Endometrium (tissue), 2 donors: ENCODE results near the gene PICK1.
"Not testable (repeated sequence)": the region's sequence is repeated elsewhere in the genome, so short reads cannot be mapped to it uniquely, and the experiment has no call there.

Experiments
- FAIRE-seq: peaks from 2 replicates; lab custom pipeline; 2012; peaks lifted over from hg19 to GRCh38; lab: Jason Lieb, UNC
- donor health status: control.
- donor health status: control.

The PICK1 gene

DNA sequence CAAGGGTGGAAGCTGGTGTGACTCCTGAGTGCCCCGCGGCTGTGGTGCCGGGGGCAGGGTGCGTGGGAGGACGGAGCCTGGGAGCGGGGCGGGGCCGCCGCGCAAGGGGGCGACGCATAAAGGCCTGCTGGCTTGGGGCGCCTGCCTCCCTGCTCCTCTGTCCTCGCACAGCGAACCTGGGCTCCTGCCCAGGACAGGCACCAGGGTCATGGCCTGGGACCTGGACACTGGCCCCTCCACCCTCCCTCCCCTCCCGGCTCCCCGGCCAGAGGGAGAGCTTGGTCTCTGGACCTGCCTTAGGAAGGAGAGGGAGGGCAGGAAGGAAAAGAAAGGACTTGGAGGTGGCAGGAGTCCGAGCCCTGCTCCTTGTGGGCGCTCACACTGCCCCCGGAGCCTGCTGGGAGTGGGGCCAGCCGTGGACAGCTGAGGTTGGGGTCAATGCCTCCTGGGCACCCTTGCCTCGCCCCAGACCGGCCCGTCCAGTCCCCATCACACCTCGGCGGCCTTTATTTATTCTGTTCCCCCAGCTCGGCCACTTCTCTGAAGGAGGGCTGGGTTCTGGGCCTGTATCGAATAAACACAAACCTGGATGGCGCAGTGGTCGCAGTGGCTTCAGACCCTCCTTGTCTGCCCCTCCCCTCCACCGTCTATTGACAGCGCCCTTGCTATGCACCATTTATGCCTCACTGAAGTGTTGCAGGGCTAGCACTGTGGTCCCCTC lies 18.1 kb downstream of the PICK1 start:
- no peak for FAIRE-seq

DNA sequence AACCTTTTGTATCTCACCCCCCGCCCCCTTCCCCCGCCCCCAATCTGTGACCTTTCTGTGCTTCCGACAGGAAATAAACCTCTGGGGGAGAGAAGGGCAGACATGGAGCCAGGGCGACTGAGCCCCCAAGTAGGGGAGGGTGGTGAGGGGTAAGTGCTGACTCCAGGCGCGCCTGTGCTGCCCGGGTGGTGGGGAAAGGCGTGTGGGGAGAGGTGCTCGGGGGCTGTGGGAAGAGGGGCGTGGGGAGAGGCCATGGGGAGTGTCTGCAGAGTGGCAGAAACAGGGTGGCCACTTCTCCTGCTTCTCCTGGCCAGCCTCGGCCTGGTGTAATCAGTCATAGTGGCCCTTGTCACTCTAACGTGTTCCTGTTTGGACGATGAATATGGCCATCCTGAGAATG lies 18.8 kb downstream of the PICK1 start:
- FAIRE-seq: no peak

DNA sequence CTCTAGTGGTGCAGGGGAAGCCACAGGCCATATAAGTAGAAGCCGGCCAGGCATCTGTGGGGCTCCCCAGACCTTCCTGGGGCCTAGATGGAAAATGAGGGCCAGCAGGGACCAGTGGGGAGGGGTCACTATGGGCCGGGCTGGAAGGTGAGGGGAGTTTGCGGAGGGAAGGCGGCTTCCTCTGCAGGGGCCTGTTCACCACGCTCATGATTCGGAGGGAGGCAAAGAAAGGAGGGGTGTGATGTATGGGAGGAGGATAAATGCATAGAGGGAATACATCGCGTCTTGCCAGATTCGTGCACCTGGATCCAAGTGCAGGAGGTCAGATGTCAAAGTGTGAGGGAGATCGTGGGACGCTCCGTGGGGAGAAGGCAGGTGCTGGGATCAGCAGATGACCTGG lies 19.9 kb downstream of the PICK1 start:
- no peak for FAIRE-seq

DNA sequence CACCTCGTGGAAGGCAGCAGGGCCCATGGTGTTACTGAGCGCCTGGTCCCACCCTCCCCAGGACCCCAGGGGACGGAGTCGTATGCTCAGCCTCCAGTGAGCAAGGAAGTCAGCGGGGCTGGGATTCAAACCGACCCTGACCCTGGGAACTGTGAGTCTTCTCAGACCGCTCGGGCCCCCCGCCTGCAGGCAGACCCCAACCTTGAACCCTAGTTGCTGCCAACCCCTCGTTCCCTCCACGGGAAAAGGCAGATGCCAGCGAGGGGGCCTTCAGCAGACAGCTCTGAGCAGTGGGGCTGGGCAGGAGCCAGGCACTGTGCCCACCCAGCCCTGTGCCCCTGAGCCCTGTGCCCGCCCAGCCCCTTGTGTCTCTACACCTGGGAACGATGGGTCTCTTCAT lies 20.4 kb downstream of the PICK1 start:
- no peak for FAIRE-seq

DNA sequence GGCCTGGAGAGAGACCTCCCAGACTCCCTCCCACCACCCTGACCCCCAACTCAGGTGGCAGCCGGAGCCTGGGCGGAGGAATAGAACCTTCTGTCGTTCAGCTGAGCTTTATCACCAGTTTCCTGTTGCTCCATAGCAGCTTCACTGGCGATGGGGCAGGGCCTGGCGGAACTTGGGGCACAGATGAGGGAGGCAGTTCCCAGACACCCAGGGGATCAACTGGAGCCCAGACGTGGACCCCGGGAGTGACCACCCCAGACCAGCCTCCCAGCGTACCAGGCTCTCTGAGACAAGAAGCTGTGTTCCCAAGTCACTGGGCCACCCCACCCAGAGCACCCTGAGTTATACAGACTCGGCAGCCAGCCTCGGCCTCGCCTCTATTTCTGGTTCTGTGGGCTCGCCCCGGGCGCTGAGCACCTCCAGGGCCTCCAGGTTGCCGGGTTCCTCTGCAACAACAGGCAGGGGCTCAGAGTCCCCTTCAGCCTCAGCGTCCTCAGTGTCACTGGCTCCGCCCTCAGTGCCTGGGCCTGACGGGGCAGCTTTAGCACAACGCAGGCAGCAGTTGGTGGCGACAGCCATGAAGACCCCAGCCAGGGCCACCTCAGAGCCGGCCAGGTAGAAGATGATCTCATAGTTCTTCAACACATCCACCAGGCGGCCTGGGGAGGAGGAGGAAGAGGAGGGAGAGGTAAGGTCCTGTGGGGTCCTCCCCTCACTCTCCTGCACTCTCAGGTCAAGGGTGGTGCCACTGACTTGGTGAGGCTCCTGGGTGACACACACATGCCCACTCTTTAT lies 21.0 kb downstream of the PICK1 start:
- FAIRE-seq: no peak

DNA sequence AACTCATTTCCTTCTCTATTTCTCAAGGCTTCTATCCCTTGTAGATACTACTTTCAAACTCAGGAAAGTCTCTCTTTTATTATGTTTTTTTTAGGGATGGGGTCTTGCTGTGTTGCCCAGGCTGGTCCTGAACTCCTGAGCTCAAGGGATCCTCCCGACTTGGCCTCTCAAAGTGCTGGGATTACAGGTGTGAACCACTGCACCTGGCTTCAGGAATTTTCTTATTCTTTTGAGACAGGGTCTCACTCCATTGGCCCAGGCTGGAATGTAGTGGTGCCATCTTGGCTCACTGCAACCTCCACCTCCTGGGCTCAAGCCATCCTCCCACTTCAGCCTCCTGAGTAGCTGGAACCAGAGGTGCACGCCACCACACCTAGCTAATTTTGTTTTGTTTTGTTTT lies 22.0 kb downstream of the PICK1 start:
- FAIRE-seq: not testable (repeated sequence)

DNA sequence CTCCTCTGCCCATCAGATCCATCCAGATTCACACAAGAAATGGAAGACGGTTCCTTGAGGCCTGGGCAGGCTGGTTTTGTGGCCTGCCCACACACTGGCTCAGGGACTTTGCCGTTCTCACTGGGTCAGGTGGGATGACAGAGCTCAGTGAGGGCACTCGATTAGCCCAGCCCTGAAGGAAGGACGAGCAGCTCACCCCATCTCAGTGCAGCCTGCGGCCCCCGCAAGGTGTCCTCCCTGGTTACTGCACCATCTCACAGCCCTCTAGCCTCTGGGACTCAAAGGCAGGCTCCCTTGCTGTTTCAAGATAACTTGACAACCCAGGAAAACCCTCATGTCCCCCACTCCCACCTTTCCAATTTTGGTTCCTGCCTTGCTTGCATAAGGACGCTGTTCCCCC lies 22.6 kb downstream of the PICK1 start:
- FAIRE-seq: no peak

DNA sequence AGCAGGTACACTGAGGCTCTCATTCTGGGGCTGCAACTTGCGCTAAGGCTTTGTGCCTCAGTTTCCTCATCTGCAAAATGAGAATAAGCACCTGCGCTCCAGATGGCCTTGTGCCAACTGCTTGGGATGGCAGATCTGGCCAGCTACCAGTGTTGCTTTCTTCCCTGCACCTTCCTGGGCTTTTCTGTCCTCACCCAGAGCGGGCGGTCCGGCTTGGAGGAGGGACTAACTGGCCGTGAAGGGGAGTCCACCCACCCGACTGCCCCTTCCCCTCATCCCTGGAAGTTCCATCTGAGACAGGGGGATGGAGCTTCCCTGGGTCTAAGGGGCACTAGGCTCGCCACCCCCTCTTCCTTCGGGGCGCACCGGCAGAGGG lies 23.3 kb downstream of the PICK1 start:
- FAIRE-seq: no peak

DNA sequence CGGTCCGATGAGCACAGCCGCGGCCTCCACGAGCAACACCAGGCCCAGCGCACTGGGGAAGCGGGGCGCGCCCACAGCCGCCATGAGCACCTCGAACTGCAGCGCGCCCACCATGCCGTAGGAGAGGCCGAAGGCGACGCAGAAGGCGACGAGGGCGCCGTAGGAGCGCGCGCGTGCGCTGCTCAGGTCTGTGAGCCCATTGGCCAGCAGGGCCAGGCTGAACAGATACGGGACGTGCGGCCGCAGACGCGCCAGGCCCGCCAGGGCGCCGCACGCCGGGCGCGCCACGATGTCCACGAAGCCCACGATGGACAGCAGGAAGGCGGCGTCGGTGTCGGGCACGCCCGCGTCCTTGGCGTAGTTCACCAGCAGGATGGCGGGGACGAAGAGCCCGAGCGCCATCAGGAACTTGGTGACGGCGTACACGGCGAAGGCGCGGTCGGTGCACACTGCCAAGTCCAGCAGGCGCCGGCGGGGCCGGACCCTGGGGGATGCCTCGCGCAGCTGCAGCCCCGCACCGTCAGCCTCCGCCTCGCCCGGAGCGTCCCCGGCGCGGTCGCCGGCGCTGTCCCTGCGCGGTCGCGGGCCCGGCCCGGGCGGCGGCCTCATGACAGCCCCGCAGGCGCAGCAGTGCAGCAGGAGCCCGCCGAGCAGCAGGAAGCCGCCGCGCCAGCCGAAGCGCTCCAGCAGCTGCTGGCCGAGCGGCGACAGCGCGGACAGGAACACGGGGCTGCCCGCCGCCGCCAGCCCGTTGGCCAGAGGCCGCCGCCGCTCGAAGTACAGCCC lies 23.8 kb downstream of the PICK1 start:
- FAIRE-seq: no peak

DNA sequence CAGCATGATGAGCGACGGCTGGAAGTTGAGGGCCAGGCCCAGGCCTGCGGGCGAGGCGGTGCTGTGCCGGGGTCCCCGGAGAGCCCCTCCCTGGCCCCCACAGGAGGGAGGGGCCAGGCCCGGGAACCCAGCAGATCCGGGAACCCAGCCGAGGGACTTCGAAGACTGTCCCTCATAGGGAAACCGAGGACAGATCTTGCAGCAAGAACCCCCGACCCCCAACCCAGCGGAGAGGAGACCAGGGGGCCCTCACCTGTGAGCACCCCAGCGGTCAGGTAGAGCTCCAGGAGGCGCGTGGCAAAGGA lies 24.4 kb downstream of the PICK1 start:
- FAIRE-seq: no peak

DNA sequence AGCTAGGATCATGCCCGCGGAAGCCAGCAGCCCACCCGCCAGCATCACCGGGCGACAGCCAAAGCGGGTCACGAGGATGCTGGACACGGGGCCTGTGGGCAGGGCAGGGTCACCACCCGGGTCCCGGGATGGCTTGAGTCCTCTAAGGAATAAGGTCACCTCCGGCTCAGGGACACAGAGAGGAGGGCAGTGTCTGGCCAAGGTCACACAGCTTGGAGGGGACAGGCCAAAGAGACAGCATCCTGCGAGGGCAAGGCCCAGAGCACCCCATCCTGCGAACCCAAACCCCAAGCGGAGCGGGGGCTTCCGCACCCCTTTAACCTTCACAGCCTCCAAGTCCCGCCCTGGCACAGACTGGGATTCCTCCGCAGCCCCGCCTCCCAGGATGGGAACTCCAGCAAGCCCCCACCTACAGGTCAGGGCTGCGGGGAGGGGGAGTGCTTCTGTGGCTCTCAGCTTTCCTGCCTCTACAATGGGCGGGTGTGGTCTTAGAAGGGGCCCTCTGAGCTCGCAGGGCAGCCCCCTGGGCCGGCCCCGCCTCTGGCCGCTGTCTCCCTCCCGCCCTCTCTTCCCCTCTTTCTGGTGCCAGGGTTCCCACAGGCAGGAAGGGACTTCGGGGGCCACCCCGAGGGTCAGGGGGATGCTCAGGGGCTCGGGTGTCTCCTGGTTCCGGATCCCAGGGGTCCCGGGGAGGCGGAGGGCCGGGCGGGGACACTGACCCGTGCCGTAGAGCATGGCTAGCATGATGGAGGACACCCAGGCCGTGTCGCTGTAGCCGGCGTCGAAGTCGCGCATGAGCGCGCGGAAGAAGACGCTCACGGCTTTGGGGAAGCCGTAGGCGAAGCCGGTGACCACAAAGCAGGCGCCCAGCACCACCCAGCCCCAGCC lies 25.0 kb downstream of the PICK1 start:
- no peak for FAIRE-seq

DNA sequence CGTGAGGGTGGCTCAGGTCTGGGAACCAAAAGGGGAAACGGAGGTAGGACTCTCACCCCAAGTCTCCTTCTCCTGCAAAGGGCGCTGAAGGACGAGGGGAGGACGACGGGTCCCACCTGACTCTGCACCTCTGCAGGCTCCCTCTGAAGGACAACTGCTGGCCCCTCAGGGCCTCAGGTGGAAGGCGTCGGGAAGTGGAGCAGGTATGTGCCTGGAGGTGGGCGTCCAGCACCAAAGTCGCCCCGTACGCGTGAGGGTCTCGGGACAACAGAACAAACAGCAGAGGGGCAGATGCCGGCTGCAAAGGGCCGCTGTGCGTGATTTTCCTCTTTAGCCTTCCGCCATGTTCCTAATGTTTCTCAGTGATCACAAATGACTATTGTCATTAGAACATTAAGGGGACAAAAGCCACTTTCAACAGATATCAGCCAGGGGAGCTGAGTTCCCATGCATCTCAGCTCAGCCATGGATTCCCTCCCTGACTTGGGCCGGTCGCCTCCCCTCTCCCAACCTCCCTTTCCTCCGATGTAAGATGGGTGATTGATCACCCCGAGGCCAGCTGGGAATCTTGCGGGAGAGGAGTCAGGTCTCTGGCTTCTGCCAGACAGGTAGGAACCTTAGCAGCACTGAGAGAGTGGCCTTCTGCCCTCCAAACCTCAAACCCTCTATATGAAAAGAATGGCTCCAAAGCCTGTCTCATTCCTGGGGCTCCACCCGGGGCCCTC lies 25.9 kb downstream of the PICK1 start:
- FAIRE-seq: no peak

DNA sequence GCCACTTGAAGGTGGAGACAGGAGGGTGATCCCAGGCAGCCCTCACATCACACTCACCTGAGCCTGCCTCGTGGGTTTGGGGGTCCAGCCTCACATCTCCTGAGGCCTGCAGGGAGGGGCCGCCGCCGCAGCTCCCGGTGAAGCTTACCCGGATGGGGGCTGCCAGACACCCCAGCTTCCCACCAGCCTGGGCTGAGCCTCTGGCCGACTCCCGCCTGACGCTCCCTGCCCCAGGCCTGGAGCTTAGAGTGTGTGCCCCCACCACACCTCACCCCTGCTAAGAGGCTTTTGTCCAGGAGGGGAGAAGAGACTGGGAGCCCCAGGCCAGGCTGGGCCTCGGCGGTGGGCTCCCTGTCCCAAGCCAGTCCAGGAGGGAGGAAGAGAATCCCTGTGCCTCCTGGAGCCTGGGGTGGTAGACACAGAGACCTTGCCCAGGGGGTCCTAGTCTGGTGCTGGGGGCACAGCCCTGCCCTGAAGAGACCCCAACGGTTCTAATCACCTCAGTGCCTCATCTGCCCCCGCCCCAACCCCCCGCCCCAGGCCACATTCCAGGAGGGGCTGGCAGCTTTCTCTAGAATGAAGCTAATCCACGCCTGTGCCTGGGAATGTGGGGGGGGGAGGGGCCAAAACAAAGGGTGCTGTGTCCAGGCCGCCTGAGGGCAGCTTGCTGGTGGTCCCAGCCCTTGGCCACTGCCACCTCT lies 26.9 kb downstream of the PICK1 start, which contains the start of gene SLC16A8:
TSS of gene SLC16A8 (minus strand) at position 254 of the 701 bp plus-strand sequence. CDS start 1,311 bp downstream, outside the sequence.
- FAIRE-seq: no peak

DNA sequence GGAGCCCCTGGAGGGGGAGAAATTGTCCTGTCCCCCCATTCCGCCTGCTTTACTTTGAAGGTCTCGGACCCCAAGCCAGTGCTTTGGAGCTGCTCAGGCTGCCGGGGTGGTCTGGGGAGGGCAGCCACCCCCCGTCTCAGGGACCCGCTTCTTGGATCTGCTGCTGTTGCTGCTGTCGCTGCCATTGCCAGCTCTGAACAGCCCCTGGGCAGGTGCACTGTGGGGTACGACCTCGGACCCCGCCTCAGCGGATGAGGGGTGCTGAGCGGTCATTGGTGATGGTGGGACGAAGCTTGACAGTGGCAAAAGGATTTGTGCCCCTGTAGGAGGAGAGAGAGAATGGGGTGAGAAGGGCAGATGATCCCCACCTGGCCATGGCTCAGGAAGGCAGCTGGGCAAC lies 27.9 kb downstream of the PICK1 start:
- FAIRE-seq: no peak

DNA sequence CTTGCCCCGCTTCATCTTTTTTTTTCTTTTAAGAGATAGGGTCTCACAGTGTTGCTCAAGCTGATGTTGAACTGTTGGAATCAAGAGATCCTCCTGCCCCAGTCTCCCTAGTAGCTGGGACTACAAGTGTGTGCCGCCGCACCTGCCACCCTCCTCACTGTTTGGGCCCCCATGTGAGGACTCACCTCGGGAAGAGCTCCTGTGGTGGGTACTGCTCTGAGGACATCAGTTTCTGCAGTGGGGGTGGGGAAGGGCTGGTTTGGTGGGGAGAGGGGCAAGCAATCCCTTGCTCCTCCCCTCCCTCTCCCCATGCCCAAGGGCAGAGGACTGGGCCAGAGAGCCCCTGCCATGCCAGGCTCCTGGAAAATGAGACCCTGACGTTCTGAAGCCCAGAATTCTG lies 28.3 kb downstream of the PICK1 start:
- no peak for FAIRE-seq

DNA sequence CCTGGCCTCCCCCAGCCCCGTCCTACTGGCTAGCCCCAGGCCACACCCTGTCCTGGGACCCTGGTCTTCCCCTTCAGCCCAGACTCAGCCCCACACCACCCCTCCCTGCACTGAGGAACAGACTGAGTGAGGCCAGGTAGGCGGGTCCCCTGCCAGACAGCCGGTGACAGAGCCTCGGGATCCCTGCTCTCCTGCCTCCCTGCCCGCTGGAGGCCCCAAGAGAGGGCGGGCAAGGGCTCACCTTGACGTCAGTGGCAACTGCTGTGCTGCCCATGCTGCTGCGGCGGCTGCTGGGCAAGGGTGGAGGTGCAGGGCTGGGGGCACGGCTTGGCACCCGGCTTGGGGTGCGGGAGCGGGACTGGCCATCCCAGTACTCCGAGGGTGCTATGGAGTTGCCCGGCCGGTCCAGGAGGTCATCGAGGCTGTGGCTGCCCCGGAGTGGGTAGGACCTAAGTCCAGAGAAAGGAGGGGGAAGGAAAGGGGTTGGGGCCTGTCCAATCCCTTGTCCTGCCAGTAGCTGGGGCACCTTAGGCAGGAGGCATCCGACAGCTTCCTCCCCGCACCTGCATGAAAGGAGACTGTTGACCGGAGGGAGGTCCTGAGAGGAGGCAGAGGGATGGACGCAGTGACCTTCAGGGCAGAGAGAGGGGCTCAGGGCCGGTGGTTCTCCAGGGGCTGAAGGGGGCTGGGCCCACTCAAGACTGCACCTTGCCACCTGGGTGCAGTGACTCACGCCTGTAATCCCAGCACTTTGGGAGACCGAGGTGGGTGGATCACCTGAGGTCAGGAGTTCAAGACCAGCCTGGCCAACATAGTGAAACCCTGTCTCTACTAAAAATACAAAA lies 29.0 kb downstream of the PICK1 start:
- FAIRE-seq: no peak

DNA sequence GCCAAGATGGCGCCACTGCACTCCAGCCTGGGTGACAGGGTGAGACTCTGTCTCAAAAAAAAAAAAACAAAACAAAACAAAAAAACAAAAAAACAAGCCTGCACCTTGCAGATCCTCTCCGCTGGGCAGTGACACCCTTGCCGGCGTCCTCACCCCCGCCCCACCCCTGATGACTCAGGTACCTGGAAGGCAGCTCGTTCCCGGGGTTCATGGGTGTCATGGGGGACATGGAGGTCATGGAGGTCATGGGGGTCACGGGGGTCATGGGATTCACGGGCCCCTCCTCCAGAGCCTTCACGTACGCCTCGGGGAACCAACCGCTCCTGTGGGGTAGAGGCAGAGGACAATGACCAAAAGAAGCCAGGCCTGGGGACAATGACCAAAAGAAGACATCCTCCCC lies 29.7 kb downstream of the PICK1 start:
- no peak for FAIRE-seq

DNA sequence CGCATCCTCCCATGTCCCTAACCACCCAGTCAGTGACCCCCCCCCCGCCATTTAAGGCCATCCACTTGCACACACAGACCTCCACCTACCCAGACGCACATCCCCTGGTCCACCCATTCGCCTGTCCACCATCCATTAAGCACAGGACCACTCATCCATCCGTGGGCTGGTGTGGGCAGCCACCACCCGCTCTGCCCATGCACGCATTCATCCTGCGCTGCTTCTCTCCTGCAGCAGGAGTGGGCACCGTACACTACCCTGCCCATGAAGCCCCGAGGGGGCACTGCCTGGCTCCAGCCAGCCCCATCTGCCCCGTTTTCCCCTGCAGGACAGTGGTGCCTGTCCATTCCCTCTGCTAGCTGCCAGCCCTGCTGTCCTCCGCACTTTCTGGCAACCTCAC lies 30.7 kb downstream of the PICK1 start:
- no peak for FAIRE-seq

DNA sequence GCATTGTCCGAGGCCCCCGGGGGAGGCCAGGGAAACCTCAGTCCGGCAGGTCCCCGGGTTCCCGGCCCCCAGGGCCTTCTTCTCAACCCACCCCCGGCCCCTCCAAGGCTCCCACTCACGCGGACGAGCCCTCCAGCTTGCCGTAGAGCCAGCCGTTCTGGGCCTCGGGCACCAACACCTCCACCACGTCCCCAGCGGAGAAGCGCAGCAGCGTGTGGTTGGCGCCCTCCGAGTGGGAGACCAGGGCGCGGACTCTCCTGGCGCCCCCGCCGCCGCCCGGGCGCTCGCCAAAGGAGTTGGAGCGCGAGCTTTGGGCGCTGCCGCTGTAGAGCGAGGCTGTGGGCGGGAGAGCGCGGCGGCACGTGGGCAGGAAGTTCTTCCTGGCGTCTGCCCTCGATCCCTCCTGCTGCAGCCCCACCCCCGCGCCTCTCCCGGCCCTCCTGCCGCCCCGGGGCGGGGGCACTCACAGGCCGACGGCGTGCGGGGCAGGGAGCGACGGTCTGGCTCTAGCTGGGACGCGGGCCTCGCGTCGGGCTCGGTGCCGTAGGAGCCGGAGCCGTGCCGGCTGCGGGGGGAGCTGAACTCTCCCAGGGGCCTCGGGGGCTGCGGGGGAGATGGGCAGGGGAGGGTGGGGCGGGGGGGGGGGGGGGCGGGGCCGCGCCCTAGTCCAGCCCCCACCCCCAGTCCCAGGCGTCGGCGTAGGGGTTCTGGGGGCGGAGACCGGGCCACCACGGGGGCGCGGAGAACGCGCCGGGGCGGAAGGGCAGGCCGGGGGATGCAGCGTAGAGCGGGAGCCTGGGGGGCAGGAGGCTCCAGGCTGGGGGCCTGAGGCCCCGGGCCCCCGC lies 31.6 kb downstream of the PICK1 start:
- no peak for FAIRE-seq
